Ascending aorta (tissue), 2 donors: ENCODE measurements around the gene HTATSF1. TPM values are rescaled to one million over a fixed set of nuclear protein-coding genes. Genes with fewer than 3 reads are reported as not detected.

Experiments used
- DNase-seq, 2 donors: peaks; one replicate each; pipeline ENCODE4 v3.0.0-alpha.2; 2019; ENCODE audit warnings: low spot score in 2 of 2
- H3K27ac ChIP-seq, 2 donors: fragments of 200-600 bp; sonication (generic); one replicate each; pipeline ENCODE4 v1.5.1; 2016 to 2017; ENCODE audit warnings: mild to moderate bottlenecking in 1 of 2
- H3K27me3 ChIP-seq: fragments of 200-600 bp; sonication (generic); one replicate; pipeline ENCODE4 v1.5.1; 2017
- H3K36me3 ChIP-seq, 2 donors: fragments of 200-600 bp; sonication (generic); one replicate each; pipeline ENCODE4 v1.5.1; 2016
- H3K4me1 ChIP-seq, 2 donors: fragments of 200-600 bp; sonication (generic); one replicate each; pipeline ENCODE4 v1.5.1; 2016 to 2017; ENCODE audit warnings: mild to moderate bottlenecking in 1 of 2
- H3K4me3 ChIP-seq, 2 donors: fragments of 200-600 bp; sonication (generic); one replicate each; pipeline ENCODE4 v1.5.1; 2016 to 2017; ENCODE audit warnings: mild to moderate bottlenecking in 1 of 2
- H3K9me3 ChIP-seq, 2 donors: fragments of 200-600 bp; sonication (generic); one replicate each; pipeline ENCODE4 v1.5.1; 2016
- intact Hi-C: fragments of 100-400 bp; cut with DNase I; formaldehyde crosslinking; loops from one replicate; pipeline ENCODE4 v1.15.1; 2023
- total RNA-seq: library from RNA; depleted of rRNA; stranded (reverse); fragments of >200 nt; gene quantifications from one replicate; pipeline ENCODE4 v1.1.0, GENCODE V29; 2016
- TF ChIP-seq, protein P1 (sequence below), 3 experiments: fragments of 200-600 bp in 2 of 3; fragments of 450-650 bp in 1 of 3; sonication (generic) in 2 of 3; IDR thresholded peaks; one replicate each; pipeline ENCODE4 v1.5.1; 2016 to 2019; ENCODE audit warnings: antibody characterized with exemption in 3 of 3, mild to moderate bottlenecking in 1 of 3, moderate library complexity in 1 of 3

HTATSF1 gene
- total RNA-seq, 1 donor from 2014 or later = 3.7 TPM

DNA sequence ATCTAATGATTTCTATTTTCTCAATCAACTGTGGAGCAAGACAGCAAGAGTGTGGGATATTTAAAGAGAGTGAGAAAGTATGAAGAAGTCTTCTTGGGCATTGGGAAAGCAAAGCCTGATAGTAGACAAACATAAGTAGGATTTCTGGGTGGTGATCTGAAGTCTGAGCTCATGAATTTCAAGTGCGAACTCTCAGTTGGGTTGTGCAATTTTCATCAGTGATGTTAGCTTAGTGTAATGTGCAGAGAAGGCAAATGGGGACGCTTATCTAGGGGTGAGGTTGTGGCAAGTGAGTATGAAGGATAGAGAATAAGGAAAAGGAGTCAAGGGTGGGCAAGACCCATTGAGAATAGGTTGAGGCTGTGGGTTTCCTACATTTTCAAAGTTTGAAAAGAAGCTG, 58.3 kb downstream of the HTATSF1 start:
- H3K27ac ChIP-seq = no peak overlapping the region
- no peaks in the 10 kb centered on the region for H3K4me1 ChIP-seq
- intact Hi-C loops = no loop called here
- H3K27me3 ChIP-seq = no peaks in the 10 kb centered on the region
- TF ChIP-seq, protein P1, sequence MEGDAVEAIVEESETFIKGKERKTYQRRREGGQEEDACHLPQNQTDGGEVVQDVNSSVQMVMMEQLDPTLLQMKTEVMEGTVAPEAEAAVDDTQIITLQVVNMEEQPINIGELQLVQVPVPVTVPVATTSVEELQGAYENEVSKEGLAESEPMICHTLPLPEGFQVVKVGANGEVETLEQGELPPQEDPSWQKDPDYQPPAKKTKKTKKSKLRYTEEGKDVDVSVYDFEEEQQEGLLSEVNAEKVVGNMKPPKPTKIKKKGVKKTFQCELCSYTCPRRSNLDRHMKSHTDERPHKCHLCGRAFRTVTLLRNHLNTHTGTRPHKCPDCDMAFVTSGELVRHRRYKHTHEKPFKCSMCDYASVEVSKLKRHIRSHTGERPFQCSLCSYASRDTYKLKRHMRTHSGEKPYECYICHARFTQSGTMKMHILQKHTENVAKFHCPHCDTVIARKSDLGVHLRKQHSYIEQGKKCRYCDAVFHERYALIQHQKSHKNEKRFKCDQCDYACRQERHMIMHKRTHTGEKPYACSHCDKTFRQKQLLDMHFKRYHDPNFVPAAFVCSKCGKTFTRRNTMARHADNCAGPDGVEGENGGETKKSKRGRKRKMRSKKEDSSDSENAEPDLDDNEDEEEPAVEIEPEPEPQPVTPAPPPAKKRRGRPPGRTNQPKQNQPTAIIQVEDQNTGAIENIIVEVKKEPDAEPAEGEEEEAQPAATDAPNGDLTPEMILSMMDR (IDR thresholded peaks at IDR 0.05) = no peak
- H3K4me3 ChIP-seq = no peak overlapping the region
- H3K9me3 ChIP-seq = no peaks in the 10 kb centered on the region
- no peak for DNase-seq
- no peaks in the 10 kb centered on the region for H3K36me3 ChIP-seq

Other genes with a start within 250 kb of the HTATSF1 start
- 7.9 TPM for gene MAP7D3, start 246.2 kb upstream of the HTATSF1 start, total RNA-seq
- 0.75 TPM for gene ADGRG4, start 196.6 kb upstream of the HTATSF1 start, total RNA-seq
- not detected for gene BRS3, start 9.6 kb upstream of the HTATSF1 start, total RNA-seq
- gene VGLL1, start 34.6 kb downstream of the HTATSF1 start, total RNA-seq = not detected
- not detected for gene CD40LG, start 150.6 kb downstream of the HTATSF1 start, total RNA-seq